Nucleus accumbens (tissue), 56 donors: ENCODE results near the gene LRBA.

Experiments used
- DNase-seq, 56 donors: peaks; one replicate each; lab custom pipeline; 2025; lab: John Stamatoyannopoulos, UW

Gene LRBA

GRCh38 chr4:150890246-150890645, 124.8 kb downstream of the LRBA start:
- DNase-seq: no peak

DNA sequence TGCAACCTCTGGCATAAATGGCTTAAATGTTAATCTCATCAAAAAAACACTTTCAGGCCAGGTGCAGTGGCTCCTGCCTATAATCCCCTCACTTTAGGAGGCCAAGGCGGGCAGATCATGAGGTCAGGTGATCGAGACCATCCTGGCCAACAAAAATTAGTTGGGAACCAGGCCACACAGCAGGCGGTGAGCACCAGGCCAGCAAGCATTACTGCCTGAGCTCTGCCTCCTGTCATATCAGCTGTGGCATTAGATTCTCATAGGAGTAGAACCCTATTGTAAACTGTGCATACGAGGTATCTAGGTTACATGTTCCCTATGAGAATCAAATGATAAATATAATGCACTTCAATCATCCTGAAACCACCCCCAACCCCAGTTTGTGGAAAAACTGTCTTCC, 125.8 kb downstream of the LRBA start:
- DNase-seq: no peak

DNA sequence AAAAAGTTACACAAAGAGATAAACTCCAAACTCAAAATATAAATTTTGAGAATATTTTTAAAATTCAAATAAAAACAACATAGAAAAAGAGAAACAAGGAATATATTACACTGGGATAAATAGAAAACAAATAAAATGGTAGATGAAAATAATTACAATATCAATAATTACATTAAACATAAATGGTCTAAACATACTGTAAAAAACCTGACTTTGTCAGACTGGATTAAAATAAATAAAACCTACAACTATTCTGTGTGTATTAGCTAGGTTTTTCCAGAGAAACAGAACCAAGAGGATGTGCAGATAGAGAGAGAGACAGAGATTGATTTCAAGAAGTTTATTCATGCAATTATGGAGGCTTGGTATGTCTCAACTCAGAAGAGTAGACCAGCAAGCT, 126.5 kb downstream of the LRBA start:
- DNase-seq: no peak

DNA sequence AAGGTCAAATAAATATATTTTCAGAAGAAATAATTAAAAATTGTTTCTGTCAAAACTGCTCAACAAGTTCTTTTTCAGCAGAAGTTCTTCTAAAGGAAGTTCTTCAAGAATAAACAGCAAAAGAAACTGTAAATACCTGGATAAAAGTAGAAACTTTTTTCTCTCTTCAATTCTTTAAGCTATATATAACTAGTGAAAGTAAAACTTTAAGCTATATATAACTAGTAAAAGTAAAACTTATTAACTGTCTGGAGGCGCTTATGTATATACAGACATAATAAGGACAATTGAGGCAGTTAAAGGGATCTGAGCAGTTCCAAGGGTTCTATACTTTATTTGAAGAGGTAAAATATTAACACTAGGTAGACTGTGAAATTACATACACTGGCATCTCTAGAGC, 126.9 kb downstream of the LRBA start:
- no peak for DNase-seq

DNA sequence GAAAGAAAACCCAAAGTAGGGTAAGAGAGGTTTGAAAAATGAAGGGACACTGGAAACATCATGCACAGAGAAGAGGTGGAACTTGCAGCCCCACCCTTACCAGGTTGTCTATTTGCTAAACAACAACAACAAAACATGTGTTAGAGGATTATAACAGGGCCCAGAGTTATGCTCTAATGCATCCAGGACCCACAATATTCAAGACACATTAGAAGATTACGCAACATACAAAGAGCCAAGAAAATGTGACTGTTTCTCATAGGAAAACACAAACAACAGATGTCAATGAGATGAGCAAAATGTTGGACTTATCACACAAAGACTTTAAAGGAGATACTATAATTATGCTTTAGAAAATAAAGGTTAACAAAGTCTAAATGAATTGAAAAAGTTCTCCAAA, 128.5 kb downstream of the LRBA start:
- DNase-seq: no peak

GRCh38 chr4:150884625-150885024, 130.5 kb downstream of the LRBA start:
- no peak for DNase-seq

GRCh38 chr4:150875367-150875766, 139.7 kb downstream of the LRBA start:
- no peak for DNase-seq

DNA sequence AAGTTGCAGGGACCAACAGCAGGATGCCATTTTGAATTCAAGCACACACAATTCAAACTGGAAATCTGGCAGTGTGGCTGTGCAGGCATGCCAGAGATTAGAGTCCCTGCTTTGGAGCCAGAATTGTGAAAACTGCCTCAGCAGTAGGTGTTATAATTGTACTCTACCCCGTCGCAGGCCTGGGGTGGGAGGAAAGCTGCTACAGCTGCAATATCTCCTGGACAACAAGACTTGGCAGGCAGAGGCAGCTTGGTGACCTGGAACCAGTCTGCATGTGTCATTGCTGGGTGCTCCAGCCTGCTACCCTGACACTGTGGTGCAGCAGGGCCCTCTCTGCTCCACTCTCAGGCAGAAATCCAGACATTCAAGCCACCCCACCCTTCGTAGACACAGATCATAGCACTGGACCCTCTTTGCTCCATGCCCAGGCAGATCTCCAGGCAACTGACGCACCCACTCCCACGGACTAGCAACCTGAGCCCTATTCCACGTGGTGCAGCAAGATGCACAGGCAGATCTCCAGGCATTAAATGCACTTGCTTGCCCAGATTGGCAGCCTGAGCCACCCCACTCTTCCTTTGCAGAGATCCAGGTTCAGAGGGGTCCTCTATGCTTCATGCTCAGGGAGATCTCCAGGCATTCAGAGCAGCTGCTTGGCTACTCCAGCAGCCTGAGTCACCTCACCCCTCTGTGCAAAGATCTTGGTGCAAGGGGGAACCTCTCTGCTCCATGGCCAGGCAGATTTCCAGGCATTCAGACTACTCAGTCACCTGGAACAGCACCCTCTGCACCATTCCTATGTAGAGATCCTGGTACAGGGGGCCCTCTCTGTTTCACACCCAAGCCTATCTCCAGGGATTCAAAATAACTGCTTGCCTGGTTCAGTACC, 140.5 kb downstream of the LRBA start:
- peak in 16 of 56 donors; percentile 1 to 23 (median 6) for DNase-seq

DNA sequence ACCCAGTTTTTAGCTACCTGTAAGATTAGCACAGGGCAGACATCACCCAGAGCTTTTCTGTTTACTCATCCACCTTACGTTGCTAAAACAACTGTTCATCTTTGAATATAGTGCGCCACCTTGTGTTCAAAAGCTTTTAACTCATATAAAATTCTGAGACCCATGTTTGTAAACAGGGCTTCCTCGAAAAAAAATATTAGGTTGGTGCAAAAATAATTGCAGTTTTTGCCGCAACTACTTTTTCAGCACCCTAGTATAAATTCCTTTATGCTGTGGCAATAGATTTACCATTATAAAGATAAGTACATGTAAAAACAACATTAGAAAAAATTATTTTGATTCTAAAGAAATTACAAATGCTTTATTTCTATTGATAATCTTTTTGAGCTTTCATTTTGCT, 147.9 kb downstream of the LRBA start:
- peak in 4 of 56 donors; percentile 0 to 19 (median 8) for DNase-seq

DNA sequence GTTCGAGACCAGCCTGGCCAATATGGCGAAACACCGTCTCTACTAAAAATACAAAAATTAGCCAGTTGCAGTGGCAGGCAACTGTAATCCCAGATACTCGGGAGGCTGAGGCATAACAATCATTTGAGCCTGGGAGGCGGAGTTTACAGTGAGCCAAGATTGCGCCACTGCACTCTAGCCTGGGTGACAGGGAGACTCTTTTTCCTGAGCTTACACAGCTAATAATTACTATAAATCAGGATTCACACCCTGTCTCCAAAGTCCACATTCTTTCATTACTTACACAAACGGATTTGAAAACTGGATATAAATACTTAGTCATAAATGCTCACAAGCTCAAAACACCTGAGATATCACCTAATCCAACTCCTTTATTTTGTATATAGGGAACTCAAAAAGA, 151.6 kb downstream of the LRBA start:
- DNase-seq: no peak

DNA sequence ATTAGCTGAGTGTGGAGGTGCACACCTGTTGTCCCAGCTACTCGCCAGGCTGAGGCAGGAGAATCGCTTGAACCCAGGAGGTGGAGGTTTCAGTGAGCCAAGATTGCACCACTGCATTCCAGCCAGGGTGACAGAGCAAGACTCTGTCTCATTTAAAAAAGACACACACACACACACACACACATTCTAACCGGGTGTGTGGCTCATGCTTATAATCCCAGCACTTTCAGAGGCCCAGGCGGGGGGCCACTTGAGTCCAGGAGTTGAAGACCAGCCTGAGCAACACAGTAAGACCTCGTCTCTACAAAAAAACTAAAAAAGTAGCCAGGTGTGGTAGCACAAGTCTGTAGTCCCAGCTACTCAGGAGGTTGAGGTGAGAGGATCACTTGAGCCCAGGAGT, 152.3 kb downstream of the LRBA start:
- DNase-seq: no peak

- DNase-seq: no peak
These were observed 155.6 kb downstream of the LRBA start for GRCh38 chr4:150859453-150859852.

DNA sequence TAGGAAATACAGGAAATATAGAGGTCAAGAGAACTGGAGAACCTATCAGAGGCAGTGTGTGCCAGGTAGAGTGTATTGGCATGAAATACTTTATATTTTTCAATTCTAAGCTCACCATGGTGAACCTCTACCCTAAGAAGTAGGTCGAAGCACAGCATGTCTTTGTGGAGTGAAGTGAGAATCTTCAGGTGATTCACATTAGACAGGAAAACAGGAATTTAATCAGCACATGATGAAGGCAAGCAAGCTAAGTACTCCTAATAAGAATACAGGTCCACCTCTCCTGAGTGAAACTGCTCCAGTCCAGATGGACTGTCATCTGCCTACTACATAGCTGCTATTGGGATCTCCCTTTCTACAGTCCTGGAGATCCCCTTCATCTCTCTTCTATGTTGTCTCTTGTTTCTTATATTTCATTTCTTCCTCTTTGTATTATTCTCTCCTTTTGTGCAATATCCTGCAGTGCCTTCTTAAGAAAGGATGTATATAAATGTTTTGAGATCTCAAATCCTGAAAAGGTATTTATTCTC, 159.0 kb downstream of the LRBA start:
- no peak for DNase-seq

DNA sequence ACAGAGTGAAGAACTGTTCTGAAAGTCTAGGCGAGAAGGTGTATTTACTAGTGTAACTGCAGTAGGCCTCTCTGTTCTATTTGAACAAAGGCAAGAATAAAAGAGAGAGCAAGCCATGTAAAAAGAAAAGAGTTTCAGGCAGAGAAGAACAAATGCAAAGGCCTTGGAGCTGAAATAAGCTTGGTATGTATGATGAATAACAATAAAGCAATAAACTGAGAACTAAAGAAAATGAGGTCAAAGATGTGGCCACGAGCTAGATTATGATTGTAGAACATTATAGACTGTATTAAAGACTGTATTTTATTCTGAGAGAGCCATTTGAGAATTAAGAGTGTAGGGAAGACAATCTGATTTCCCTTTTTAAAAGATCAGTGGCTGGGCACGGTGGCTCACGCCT, 160.5 kb downstream of the LRBA start:
- no peak for DNase-seq

DNA sequence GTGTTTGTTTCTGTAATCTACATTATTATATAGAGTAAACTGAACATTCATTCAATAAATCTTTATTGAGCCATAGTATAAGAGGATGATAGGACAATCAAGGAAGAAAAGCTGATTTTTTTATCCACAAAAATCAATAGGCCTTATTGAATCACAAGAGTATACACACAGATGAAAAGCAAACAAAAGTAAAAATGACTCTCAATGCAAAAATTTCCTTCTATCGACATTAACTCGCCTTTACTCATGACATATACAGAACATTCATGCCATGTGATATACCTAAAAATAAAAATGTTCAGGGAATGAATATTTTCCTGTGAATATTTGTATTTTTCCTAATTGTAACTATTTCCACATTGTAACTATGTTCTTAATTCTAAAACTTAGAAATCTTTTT, 161.2 kb downstream of the LRBA start:
- DNase-seq: no peak

- no peak for DNase-seq
These were observed 162.9 kb downstream of the LRBA start for GRCh38 chr4:150852216-150852615.

DNA sequence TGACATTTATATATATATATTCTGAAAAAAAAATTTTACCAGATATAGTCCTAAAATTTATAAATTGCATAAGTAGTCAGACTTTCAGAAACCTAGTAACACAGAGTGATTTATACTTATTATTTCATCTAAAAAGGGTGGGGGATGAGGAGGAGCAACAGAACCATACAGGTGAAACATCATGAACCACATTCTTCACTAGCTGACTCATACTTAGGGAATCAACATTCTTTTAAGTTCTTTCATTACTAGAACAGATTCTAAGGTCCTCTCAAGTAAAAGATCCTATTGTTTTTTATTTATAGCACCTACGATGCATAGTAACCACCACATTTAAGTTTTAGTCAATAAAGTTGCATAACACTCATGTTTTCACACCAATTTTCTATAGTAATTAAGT, 166.1 kb downstream of the LRBA start:
- DNase-seq: no peak

GRCh38 chr4:150828159-150828558, 186.9 kb downstream of the LRBA start:
- DNase-seq: no peak

DNA sequence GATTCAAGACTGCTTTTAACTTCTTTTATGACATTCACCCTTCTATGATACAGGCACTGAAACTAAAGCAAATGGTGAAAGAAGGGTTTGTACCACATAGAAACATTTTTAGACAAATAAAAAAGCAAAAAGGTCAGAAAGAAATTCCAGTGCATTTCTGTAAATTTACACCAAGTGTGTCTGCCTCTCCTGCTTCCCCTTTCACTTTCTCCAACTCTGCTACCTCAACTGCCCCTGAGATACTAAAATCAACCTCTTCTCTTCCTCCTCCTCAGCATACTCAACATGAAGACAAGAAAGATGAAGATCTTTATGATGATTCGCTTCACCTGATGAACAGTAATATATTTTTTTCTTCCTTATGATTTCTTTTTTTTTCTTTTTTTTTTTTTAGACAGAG, 187.9 kb downstream of the LRBA start:
- no peak for DNase-seq

GRCh38 chr4:150826306-150826705, 188.8 kb downstream of the LRBA start:
- no peak for DNase-seq

DNA sequence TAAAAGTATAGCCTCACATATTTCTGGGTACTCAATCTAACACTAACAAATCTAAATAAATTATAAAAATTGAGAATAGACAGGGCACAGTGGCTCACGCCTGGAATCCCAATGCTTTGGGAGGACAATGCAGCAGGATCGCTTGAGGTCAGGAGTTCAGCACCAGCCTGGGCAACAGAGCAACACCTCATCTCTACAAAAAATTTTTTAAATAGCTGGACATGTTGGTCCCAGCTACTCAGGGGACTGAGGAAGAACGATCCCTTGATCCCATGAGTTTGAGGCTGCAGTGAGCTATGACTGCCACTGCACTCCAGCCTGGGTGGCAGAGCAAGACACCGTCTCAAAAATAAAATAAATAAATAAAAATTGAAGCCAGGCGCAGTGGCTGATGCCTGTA, 192.7 kb downstream of the LRBA start:
- no peak for DNase-seq

DNA sequence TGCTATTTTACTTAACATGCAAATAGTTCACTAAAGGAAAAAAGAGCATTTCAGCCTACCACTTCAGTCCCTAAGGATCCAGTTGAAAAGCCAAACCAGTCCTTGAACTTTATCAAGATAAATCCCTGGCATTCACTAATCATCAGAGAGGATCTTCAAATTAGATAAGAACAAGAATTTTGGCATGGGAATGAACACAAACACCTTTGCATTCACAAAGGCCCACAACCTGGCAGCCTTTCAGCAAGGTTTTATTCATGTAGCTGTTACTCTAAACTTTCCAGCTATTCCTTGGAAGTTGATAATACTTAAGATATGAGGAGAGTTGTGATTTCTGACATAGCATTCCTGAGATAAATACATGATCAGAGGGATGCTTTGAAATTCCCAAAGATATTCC, 193.4 kb downstream of the LRBA start:
- no peak for DNase-seq
